ENCODE results near the gene TIMM13. TPM values are rescaled to one million over a fixed set of nuclear protein-coding genes. Genes with fewer than 3 reads are reported as not detected.

Gene TIMM13
- total and polyA plus RNA-seq, 10 of the 15 experiments (the other 5 are each of a cell fraction or from before 2014, with no cell fraction given), result 9.9 to 205 (median 63.6) TPM

DNA sequence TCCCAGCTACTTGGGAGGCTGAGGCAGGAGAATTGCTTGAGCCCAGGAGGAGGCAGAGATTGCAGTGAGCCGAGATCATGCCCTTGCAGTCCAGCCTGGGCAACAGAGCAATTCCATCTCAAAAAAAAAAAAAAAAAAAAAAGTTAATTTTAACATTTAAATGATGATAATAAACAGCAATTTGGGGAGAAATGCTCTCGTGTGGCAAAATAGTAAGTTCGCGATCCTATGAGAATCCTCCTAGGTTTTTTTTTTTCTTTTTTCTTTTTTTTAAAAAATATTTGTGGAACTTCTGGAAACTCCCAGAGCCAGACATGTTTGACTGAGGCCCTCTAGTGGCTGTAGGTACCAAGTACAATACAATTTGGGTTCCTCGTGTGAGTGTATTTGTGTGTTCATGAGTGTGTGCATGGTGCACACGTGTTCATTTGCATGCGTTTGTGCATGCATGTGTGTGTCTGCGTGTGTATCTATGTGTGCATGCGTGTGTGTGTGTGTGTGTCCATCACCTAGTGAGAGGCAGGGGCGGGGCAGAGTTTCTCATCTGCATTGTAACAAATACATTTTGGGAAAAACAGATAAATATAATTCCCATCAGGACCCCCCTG, 36.2 kb downstream of the TIMM13 start (continued):
- TF ChIP-seq, protein P1, sequence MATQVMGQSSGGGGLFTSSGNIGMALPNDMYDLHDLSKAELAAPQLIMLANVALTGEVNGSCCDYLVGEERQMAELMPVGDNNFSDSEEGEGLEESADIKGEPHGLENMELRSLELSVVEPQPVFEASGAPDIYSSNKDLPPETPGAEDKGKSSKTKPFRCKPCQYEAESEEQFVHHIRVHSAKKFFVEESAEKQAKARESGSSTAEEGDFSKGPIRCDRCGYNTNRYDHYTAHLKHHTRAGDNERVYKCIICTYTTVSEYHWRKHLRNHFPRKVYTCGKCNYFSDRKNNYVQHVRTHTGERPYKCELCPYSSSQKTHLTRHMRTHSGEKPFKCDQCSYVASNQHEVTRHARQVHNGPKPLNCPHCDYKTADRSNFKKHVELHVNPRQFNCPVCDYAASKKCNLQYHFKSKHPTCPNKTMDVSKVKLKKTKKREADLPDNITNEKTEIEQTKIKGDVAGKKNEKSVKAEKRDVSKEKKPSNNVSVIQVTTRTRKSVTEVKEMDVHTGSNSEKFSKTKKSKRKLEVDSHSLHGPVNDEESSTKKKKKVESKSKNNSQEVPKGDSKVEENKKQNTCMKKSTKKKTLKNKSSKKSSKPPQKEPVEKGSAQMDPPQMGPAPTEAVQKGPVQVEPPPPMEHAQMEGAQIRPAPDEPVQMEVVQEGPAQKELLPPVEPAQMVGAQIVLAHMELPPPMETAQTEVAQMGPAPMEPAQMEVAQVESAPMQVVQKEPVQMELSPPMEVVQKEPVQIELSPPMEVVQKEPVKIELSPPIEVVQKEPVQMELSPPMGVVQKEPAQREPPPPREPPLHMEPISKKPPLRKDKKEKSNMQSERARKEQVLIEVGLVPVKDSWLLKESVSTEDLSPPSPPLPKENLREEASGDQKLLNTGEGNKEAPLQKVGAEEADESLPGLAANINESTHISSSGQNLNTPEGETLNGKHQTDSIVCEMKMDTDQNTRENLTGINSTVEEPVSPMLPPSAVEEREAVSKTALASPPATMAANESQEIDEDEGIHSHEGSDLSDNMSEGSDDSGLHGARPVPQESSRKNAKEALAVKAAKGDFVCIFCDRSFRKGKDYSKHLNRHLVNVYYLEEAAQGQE (IDR thresholded peaks at IDR 0.05; ENCODE audit: low read depth, low read length), result no peak
- TF ChIP-seq EP300 (IDR thresholded peaks at IDR 0.05; ENCODE audit: borderline replicate concordance in 1 of 2, control insufficient read depth in 1 of 2, low read depth in 2 of 2, low read length in 2 of 2), result no peak
- no peak for TF ChIP-seq ZNF622 (IDR thresholded peaks at IDR 0.05)
- no peak for TF ChIP-seq RUNX3 (IDR thresholded peaks at IDR 0.05; ENCODE audit: low read length)
- no peak for TF ChIP-seq CREB1 (IDR thresholded peaks at IDR 0.05; ENCODE audit: low read depth)
- no peak for TF ChIP-seq RCOR1 (conservative IDR thresholded peaks at IDR 0.05; ENCODE audit: low read depth, low read length)
- no peak for TF ChIP-seq TCF3 (IDR thresholded peaks at IDR 0.05; ENCODE audit: borderline replicate concordance, insufficient read depth, low read depth, low read length)
- no peak for TF ChIP-seq TCF12 (IDR thresholded peaks at IDR 0.05; ENCODE audit: low read depth, low read length)
- TF ChIP-seq ZBED1 (IDR thresholded peaks at IDR 0.05; ENCODE audit: borderline replicate concordance), result no peak
- TF ChIP-seq, protein P2, sequence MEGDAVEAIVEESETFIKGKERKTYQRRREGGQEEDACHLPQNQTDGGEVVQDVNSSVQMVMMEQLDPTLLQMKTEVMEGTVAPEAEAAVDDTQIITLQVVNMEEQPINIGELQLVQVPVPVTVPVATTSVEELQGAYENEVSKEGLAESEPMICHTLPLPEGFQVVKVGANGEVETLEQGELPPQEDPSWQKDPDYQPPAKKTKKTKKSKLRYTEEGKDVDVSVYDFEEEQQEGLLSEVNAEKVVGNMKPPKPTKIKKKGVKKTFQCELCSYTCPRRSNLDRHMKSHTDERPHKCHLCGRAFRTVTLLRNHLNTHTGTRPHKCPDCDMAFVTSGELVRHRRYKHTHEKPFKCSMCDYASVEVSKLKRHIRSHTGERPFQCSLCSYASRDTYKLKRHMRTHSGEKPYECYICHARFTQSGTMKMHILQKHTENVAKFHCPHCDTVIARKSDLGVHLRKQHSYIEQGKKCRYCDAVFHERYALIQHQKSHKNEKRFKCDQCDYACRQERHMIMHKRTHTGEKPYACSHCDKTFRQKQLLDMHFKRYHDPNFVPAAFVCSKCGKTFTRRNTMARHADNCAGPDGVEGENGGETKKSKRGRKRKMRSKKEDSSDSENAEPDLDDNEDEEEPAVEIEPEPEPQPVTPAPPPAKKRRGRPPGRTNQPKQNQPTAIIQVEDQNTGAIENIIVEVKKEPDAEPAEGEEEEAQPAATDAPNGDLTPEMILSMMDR (IDR thresholded peaks at IDR 0.05 in 2 of 3, conservative IDR thresholded peaks at IDR 0.05 in 1 of 3; ENCODE audit: control insufficient read depth in 2 of 3, extremely low read depth in 1 of 3, insufficient read depth in 1 of 3, low read depth in 3 of 3, low read length in 3 of 3), result peak; percentile 73 to 82 (median 77)
- TF ChIP-seq, protein P3, sequence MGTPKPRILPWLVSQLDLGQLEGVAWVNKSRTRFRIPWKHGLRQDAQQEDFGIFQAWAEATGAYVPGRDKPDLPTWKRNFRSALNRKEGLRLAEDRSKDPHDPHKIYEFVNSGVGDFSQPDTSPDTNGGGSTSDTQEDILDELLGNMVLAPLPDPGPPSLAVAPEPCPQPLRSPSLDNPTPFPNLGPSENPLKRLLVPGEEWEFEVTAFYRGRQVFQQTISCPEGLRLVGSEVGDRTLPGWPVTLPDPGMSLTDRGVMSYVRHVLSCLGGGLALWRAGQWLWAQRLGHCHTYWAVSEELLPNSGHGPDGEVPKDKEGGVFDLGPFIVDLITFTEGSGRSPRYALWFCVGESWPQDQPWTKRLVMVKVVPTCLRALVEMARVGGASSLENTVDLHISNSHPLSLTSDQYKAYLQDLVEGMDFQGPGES (IDR thresholded peaks at IDR 0.05), result no peak
- TF ChIP-seq, protein P4, sequence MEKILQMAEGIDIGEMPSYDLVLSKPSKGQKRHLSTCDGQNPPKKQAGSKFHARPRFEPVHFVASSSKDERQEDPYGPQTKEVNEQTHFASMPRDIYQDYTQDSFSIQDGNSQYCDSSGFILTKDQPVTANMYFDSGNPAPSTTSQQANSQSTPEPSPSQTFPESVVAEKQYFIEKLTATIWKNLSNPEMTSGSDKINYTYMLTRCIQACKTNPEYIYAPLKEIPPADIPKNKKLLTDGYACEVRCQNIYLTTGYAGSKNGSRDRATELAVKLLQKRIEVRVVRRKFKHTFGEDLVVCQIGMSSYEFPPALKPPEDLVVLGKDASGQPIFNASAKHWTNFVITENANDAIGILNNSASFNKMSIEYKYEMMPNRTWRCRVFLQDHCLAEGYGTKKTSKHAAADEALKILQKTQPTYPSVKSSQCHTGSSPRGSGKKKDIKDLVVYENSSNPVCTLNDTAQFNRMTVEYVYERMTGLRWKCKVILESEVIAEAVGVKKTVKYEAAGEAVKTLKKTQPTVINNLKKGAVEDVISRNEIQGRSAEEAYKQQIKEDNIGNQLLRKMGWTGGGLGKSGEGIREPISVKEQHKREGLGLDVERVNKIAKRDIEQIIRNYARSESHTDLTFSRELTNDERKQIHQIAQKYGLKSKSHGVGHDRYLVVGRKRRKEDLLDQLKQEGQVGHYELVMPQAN (conservative IDR thresholded peaks at IDR 0.05), result no peak
- TF ChIP-seq POLR2AphosphoS5 (IDR thresholded peaks at IDR 0.05; ENCODE audit: low read length), result no peak
- TF ChIP-seq E2F8 (IDR thresholded peaks at IDR 0.05; ENCODE audit: low read depth, partially characterized antibody), result no peak
- no peak for TF ChIP-seq WRNIP1 (IDR thresholded peaks at IDR 0.05; ENCODE audit: borderline replicate concordance, low read depth, low read length)
- TF ChIP-seq, protein P5, sequence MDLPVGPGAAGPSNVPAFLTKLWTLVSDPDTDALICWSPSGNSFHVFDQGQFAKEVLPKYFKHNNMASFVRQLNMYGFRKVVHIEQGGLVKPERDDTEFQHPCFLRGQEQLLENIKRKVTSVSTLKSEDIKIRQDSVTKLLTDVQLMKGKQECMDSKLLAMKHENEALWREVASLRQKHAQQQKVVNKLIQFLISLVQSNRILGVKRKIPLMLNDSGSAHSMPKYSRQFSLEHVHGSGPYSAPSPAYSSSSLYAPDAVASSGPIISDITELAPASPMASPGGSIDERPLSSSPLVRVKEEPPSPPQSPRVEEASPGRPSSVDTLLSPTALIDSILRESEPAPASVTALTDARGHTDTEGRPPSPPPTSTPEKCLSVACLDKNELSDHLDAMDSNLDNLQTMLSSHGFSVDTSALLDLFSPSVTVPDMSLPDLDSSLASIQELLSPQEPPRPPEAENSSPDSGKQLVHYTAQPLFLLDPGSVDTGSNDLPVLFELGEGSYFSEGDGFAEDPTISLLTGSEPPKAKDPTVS (IDR thresholded peaks at IDR 0.05; ENCODE audit: low read depth, low read length), result peak; percentile 41; the same call in 1 of the 2 replicates
